NB4 (cell line): ENCODE data around the gene ORAI3.

Experiments used
- DNase-seq: peaks from one replicate; pipeline ENCODE4 v3.0.0; 2010; ENCODE audit warnings: low read depth
- H3K4me3 ChIP-seq: one replicate; pipeline ENCODE4 v1.5.1; 2011; ENCODE audit warnings: mild to moderate bottlenecking, low read depth, low read length, moderate library complexity
- CTCF ChIP-seq: IDR thresholded peaks from one replicate; pipeline ENCODE4 v1.5.1; 2012; ENCODE audit warnings: low read depth, low read length
- MAX ChIP-seq: IDR thresholded peaks from 2 replicates; pipeline ENCODE4 v1.6.1; 2011; ENCODE audit warnings: low read depth, low read length
- MYC ChIP-seq: IDR thresholded peaks from 2 replicates; pipeline ENCODE4 v1.6.1; 2011; ENCODE audit warnings: low read depth, low read length
- POLR2A ChIP-seq: IDR thresholded peaks from 2 replicates; pipeline ENCODE4 v1.6.1; 2011; ENCODE audit warnings: mild to moderate bottlenecking; ENCODE audit not compliant: insufficient read length; ENCODE audit errors: extremely low read depth

ORAI3 gene

GRCh38 chr16:30989469-30990047, 40.7 kb downstream of the ORAI3 start:
- no peak for DNase-seq

GRCh38 chr16:30990105-30990504, 41.2 kb downstream of the ORAI3 start:
- H3K4me3 ChIP-seq: no peak overlapping the region
- TF ChIP-seq POLR2A (no peak), CTCF (no peak)
- no peak for DNase-seq

More at GRCh38 chr16:30989469-30990047, 40.7 kb downstream of the ORAI3 start:
- H3K4me3 ChIP-seq: no peak overlapping the region
- TF ChIP-seq POLR2A (no peak), MYC (no peak), MAX (no peak), CTCF (no peak)

GRCh38 chr16:30991052-30991451, 42.2 kb downstream of the ORAI3 start:
- no peak overlapping the region for H3K4me3 ChIP-seq
- TF ChIP-seq MYC (no peak), CTCF (no peak), POLR2A (no peak), MAX (no peak)
- DNase-seq: no peak

- TF ChIP-seq MAX (no peak), CTCF (no peak), POLR2A (no peak), MYC (no peak)
- DNase-seq: peak; percentile 54
- no peak overlapping the region for H3K4me3 ChIP-seq
These were observed 43.5 kb downstream of the ORAI3 start for GRCh38 chr16:30992276-30992780.

GRCh38 chr16:30992931-30993816, 44.3 kb downstream of the ORAI3 start:
- DNase-seq: peak; percentile 82
- H3K4me3 ChIP-seq: no peak overlapping the region
- no peak for TF ChIP-seq CTCF
- peak; percentile 18 for TF ChIP-seq POLR2A
- no peak for TF ChIP-seq MAX
